H9 (cell line): ENCODE measurements around the gene VAV2. TPM values are rescaled to one million over a fixed set of nuclear protein-coding genes. Genes with fewer than 3 reads are reported as not detected.

Source experiments
- DNase-seq: peaks from one replicate; pipeline ENCODE4 v3.0.0-alpha.2; 2017
- H2AFZ ChIP-seq: one replicate; pipeline ENCODE4 v1.6.1; 2013; ENCODE audit warnings: mild to moderate bottlenecking, low read length, control low read depth, moderate library complexity
- H2AK5ac ChIP-seq: 2 replicates; pipeline ENCODE4 v1.6.1; 2013; ENCODE audit warnings: low read length, control low read depth, mixed read lengths; ENCODE audit not compliant: insufficient read length
- H2BK120ac ChIP-seq: one replicate; pipeline ENCODE4 v1.6.1; 2013; ENCODE audit warnings: low read depth, mild to moderate bottlenecking, low read length, control low read depth, inconsistent platforms; ENCODE audit not compliant: poor library complexity, severe bottlenecking
- H2BK12ac ChIP-seq: 2 replicates; pipeline ENCODE4 v1.6.1; 2013; ENCODE audit warnings: low read length, control low read depth, mixed read lengths, low read depth; ENCODE audit not compliant: insufficient read length
- H2BK15ac ChIP-seq: 2 replicates; pipeline ENCODE4 v1.6.1; 2013; ENCODE audit warnings: low read depth, low read length, control low read depth
- H2BK20ac ChIP-seq: one replicate; pipeline ENCODE4 v1.6.1; 2013; ENCODE audit warnings: low read depth, mild to moderate bottlenecking, low read length, control low read depth, inconsistent platforms; ENCODE audit not compliant: poor library complexity, severe bottlenecking
- H2BK5ac ChIP-seq: 2 replicates; pipeline ENCODE4 v1.6.1; 2013; ENCODE audit warnings: low read length, control low read depth, mixed read lengths; ENCODE audit not compliant: insufficient read length
- H3K14ac ChIP-seq: 2 replicates; pipeline ENCODE4 v1.6.1; 2013; ENCODE audit warnings: low read length, control low read depth; ENCODE audit not compliant: insufficient read depth
- H3K18ac ChIP-seq: 2 replicates; pipeline ENCODE4 v1.6.1; 2013; ENCODE audit warnings: low read depth, mild to moderate bottlenecking, mixed read lengths, low read length, control low read depth; ENCODE audit not compliant: insufficient read length
- H3K23ac ChIP-seq: 2 replicates; pipeline ENCODE4 v1.6.1; 2013; ENCODE audit warnings: low read length, control low read depth, mixed read lengths, low read depth; ENCODE audit not compliant: insufficient read length
- H3K23me2 ChIP-seq: 2 replicates; pipeline ENCODE4 v1.6.1; 2013; ENCODE audit warnings: low read depth, mild to moderate bottlenecking, mixed read lengths, low read length, control low read depth; ENCODE audit not compliant: insufficient read length, poor library complexity, severe bottlenecking
- H3K27ac ChIP-seq: 2 replicates; pipeline ENCODE4 v1.5.1; 2013; ENCODE audit warnings: low read length, control low read depth, mixed read lengths, low read depth; ENCODE audit not compliant: insufficient read length
- H3K27me3 ChIP-seq: 2 replicates; pipeline ENCODE4 v1.6.1; 2013; ENCODE audit warnings: low read length, control low read depth, inconsistent platforms; ENCODE audit not compliant: insufficient read depth
- H3K4ac ChIP-seq: 2 replicates; pipeline ENCODE4 v1.6.1; 2013; ENCODE audit warnings: low read depth, mild to moderate bottlenecking, control low read depth, inconsistent platforms, low read length, moderate library complexity
- H3K4me1 ChIP-seq: 2 replicates; pipeline ENCODE4 v1.6.1; 2013; ENCODE audit warnings: low read length, control low read depth, inconsistent platforms; ENCODE audit not compliant: insufficient read depth
- H3K4me2 ChIP-seq: 2 replicates; pipeline ENCODE4 v1.6.1; 2013; ENCODE audit warnings: low read length, control low read depth, mixed read lengths; ENCODE audit not compliant: insufficient read length, insufficient read depth
- H3K56ac ChIP-seq: 2 replicates; pipeline ENCODE4 v1.6.1; 2013; ENCODE audit warnings: low read depth, mild to moderate bottlenecking, mixed read lengths, low read length, control low read depth; ENCODE audit not compliant: insufficient read length
- H3K79me1 ChIP-seq: 2 replicates; pipeline ENCODE4 v1.6.1; 2013; ENCODE audit warnings: low read depth, mild to moderate bottlenecking, moderate library complexity, low read length, control low read depth, inconsistent platforms; ENCODE audit not compliant: insufficient read depth, poor library complexity, severe bottlenecking
- H3K79me2 ChIP-seq: 2 replicates; pipeline ENCODE4 v1.6.1; 2013; ENCODE audit warnings: low read length, control low read depth, inconsistent platforms; ENCODE audit not compliant: insufficient read depth
- H3K9ac ChIP-seq: 2 replicates; pipeline ENCODE4 v1.6.1; 2013; ENCODE audit warnings: low read length, control low read depth, mixed read lengths; ENCODE audit not compliant: insufficient read length; ENCODE audit errors: extremely low read depth
- H3K9me3 ChIP-seq: one replicate; pipeline ENCODE4 v1.6.1; 2013; ENCODE audit warnings: low read depth, low read length, inconsistent platforms; ENCODE audit not compliant: control insufficient read depth
- H3T11ph ChIP-seq: one replicate; pipeline ENCODE4 v1.6.1; 2013; ENCODE audit warnings: mild to moderate bottlenecking, low read length, control low read depth, inconsistent platforms
- H4K20me1 ChIP-seq: one replicate; pipeline ENCODE4 v1.6.1; 2013; ENCODE audit not compliant: control insufficient read depth, insufficient read length, insufficient read depth
- H4K5ac ChIP-seq: 2 replicates; pipeline ENCODE4 v1.6.1; 2013; ENCODE audit warnings: low read depth, mild to moderate bottlenecking, mixed read lengths, low read length, control low read depth; ENCODE audit not compliant: insufficient read length
- H4K8ac ChIP-seq: replicated peaks from 2 replicates; pipeline ENCODE4 v1.6.1; 2013; ENCODE audit warnings: low read length, control low read depth, mixed read lengths, low read depth; ENCODE audit not compliant: insufficient read length
- H4K91ac ChIP-seq: 2 replicates; pipeline ENCODE4 v1.6.1; 2013; ENCODE audit warnings: low read depth, mild to moderate bottlenecking, moderate library complexity, mixed read lengths, low read length, control low read depth; ENCODE audit not compliant: insufficient read length
- H3K27ac Mint-ChIP-seq, 3 experiments: 2 replicates in 2 of 3; 3 replicates in 1 of 3; pipeline ENCODE4 v1.8.0; 2020 to 2021; ENCODE audit warnings: mixed read lengths in 3 of 3, mild to moderate bottlenecking in 1 of 3, moderate library complexity in 1 of 3
- H3K27me3 Mint-ChIP-seq: 2 replicates; pipeline ENCODE4 v1.8.0; 2021; ENCODE audit warnings: low read depth, mild to moderate bottlenecking, moderate library complexity, mixed read lengths
- H3K36me3 Mint-ChIP-seq, 3 experiments: 2 replicates in 2 of 3; 3 replicates in 1 of 3; pipeline ENCODE4 v1.8.0; 2020 to 2021; ENCODE audit warnings: low read depth in 3 of 3, mixed read lengths in 3 of 3; ENCODE audit not compliant: insufficient read depth in 1 of 3
- H3K4me1 Mint-ChIP-seq, 2 experiments: 2 replicates each; pipeline ENCODE4 v1.8.0; 2020; ENCODE audit warnings: mixed read lengths in 2 of 2
- H3K4me3 Mint-ChIP-seq, 2 experiments: 2 replicates in 1 of 2; 3 replicates in 1 of 2; pipeline ENCODE4 v1.8.0; 2020 to 2021; ENCODE audit warnings: mild to moderate bottlenecking in 2 of 2, mixed read lengths in 2 of 2, moderate library complexity in 1 of 2
- H3K9me3 Mint-ChIP-seq, 2 experiments: 2 replicates in 1 of 2; 3 replicates in 1 of 2; pipeline ENCODE4 v1.8.0; 2020; ENCODE audit warnings: mild to moderate bottlenecking in 2 of 2, mixed read lengths in 2 of 2, moderate library complexity in 1 of 2
- CTCF ChIP-seq: fragments of 200-600 bp; sonication (generic); conservative IDR thresholded peaks from 3 replicates; pipeline ENCODE4 v1.8.0; 2021; ENCODE audit warnings: antibody characterized with exemption, mild to moderate bottlenecking
- WGBS: extraction: QIAGEN DNeasy Blood & Tissue Kit; methylation state at CpG from one replicate; pipeline ENCODE4 v1.1.7; 2013; ENCODE audit warnings: missing lambda C conversion rate, low lambda C conversion rate, mixed read lengths; ENCODE audit not compliant: insufficient read length; ENCODE audit errors: extremely low coverage; 5-methylcytosine and 5-hydroxymethylcytosine counted together
- total RNA-seq: library from RNA; stranded (reverse); gene quantifications from 2 replicates; pipeline ENCODE4 v1.2.1, GENCODE V29; 2021

Gene VAV2
- total RNA-seq, 1 experiment from 2014 or later = 58.7 TPM

- Histone ChIP-seq H3K9ac (no peak overlapping the region), H2BK5ac (no peak overlapping the region), H3K23ac (no peak overlapping the region), H3K23me2 (no peaks in the 10 kb centered on the region), H2BK15ac (no peak overlapping the region), H4K5ac (no peak overlapping the region), H3K27me3 (no peaks in the 10 kb centered on the region), H3K79me1 (peaks cover 6% of the 10 kb centered on the region), H3K14ac (no peak overlapping the region), H2BK20ac (no peak overlapping the region), H3K56ac (no peak overlapping the region), H3K4me2 (no peak overlapping the region), H3K79me2 (peaks cover 4% of the 10 kb centered on the region; the same call in 1 of the 2 replicates), H2BK120ac (no peak overlapping the region), H4K20me1 (peaks cover 4% of the 10 kb centered on the region), H4K91ac (no peak overlapping the region), H3K4me1 (peaks cover 4% of the 10 kb centered on the region; the same call in 1 of the 2 replicates), H2AK5ac (no peak overlapping the region), H3K4ac (no peak overlapping the region), H2BK12ac (no peak overlapping the region), H3K27ac (no peak overlapping the region), H3K18ac (no peak overlapping the region), H3T11ph (no peak overlapping the region), H3K9me3 (no peaks in the 10 kb centered on the region), H4K8ac (no peak overlapping the region), H2AFZ (no peak overlapping the region)
- WGBS = no CpG with 5 or more reads among the region's 18 CpGs
- no peak for TF ChIP-seq CTCF
- H3K4me1 Mint-ChIP-seq = peaks cover 50 to 55% of the 10 kb centered on the region in 2 experiments
- no peaks in the 10 kb centered on the region for H3K9me3 Mint-ChIP-seq
- no peaks in the 10 kb centered on the region for H3K27me3 Mint-ChIP-seq
- H3K4me3 Mint-ChIP-seq = no peak overlapping the region
- peaks cover 0 to 17% (median 0%) of the 10 kb centered on the region in 3 experiments; a peak in 2 of 7 replicates for H3K36me3 Mint-ChIP-seq
- no peak overlapping the region for H3K27ac Mint-ChIP-seq
- DNase-seq = no peak
Observed at GRCh38 chr9:133952598-133953550, 39.2 kb downstream of the VAV2 start.
